ENCODE data around the gene HLA-F. TPM values are rescaled to one million over a fixed set of nuclear protein-coding genes. Genes with fewer than 3 reads are reported as not detected.

The HLA-F gene
- total RNA-seq, 2 donors from 2014 or later = 21.1 to 36.7 TPM

GRCh38 chr6:29743025-29743424, 19.8 kb downstream of the HLA-F start:
- no peak for TF ChIP-seq CTCF (IDR thresholded peaks at IDR 0.05)
- H3K27ac ChIP-seq = no peak overlapping the region
- H3K36me3 ChIP-seq = no peaks in the 10 kb centered on the region
- H3K4me3 ChIP-seq = no peak overlapping the region
- H3K4me1 ChIP-seq = peaks cover 0 to 6% of the 10 kb centered on the region in 2 donors
- no peaks in the 10 kb centered on the region for H3K27me3 ChIP-seq
- no peak for DNase-seq (ENCODE audit: low spot score)
- no peaks in the 10 kb centered on the region for H3K9me3 ChIP-seq

- TF ChIP-seq CTCF (IDR thresholded peaks at IDR 0.05) = no peak
- H3K27ac ChIP-seq = no peak overlapping the region
- no peaks in the 10 kb centered on the region for H3K36me3 ChIP-seq
- no peak for DNase-seq (ENCODE audit: low spot score)
- peaks cover 0 to 10% of the 10 kb centered on the region in 2 donors for H3K4me1 ChIP-seq
- H3K4me3 ChIP-seq = no peak overlapping the region
- no peaks in the 10 kb centered on the region for H3K9me3 ChIP-seq
- H3K27me3 ChIP-seq = no peaks in the 10 kb centered on the region
Observed at GRCh38 chr6:29743568-29743967, 20.3 kb downstream of the HLA-F start.

GRCh38 chr6:29744131-29744530, 20.9 kb downstream of the HLA-F start:
- H3K27ac ChIP-seq = no peak overlapping the region
- H3K4me1 ChIP-seq = peaks cover 0 to 10% of the 10 kb centered on the region in 2 donors
- H3K4me3 ChIP-seq = no peak overlapping the region
- no peak for TF ChIP-seq CTCF (IDR thresholded peaks at IDR 0.05)
- DNase-seq (ENCODE audit: low spot score) = no peak
- no peaks in the 10 kb centered on the region for H3K36me3 ChIP-seq
- no peaks in the 10 kb centered on the region for H3K9me3 ChIP-seq
- no peaks in the 10 kb centered on the region for H3K27me3 ChIP-seq

- TF ChIP-seq CTCF (IDR thresholded peaks at IDR 0.05) = no peak
- no peak overlapping the region for H3K27ac ChIP-seq
- no peaks in the 10 kb centered on the region for H3K27me3 ChIP-seq
- H3K9me3 ChIP-seq = no peaks in the 10 kb centered on the region
- H3K4me1 ChIP-seq = peaks cover 0 to 15% of the 10 kb centered on the region in 2 donors
- DNase-seq (ENCODE audit: low spot score) = no peak
- no peak overlapping the region for H3K4me3 ChIP-seq
- H3K36me3 ChIP-seq = no peaks in the 10 kb centered on the region
Observed at GRCh38 chr6:29744621-29745020, 21.4 kb downstream of the HLA-F start.

GRCh38 chr6:29745386-29745785, 22.2 kb downstream of the HLA-F start:
- no peak for DNase-seq (ENCODE audit: low spot score)
- no peak overlapping the region for H3K27ac ChIP-seq
- no peak for TF ChIP-seq CTCF (IDR thresholded peaks at IDR 0.05)
- H3K4me1 ChIP-seq = peaks cover 0 to 20% of the 10 kb centered on the region in 2 donors
- H3K27me3 ChIP-seq = no peaks in the 10 kb centered on the region
- no peaks in the 10 kb centered on the region for H3K36me3 ChIP-seq
- no peak overlapping the region for H3K4me3 ChIP-seq
- no peaks in the 10 kb centered on the region for H3K9me3 ChIP-seq

GRCh38 chr6:29745855-29746449, 22.7 kb downstream of the HLA-F start:
- no peak for TF ChIP-seq CTCF (IDR thresholded peaks at IDR 0.05)
- Histone ChIP-seq H3K27ac (no peak overlapping the region), H3K27me3 (no peaks in the 10 kb centered on the region), H3K36me3 (no peaks in the 10 kb centered on the region), H3K4me1 (peaks cover 0 to 21% of the 10 kb centered on the region in 2 donors), H3K4me3 (no peak overlapping the region), H3K9me3 (no peaks in the 10 kb centered on the region)
- DNase-seq (ENCODE audit: low spot score) = no peak

Measured in right atrium auricular region (tissue), 2 donors.